Hypothalamus (tissue), 51 donors: Measurements from ENCODE around the gene CNPY4.
"Not testable (repeated sequence)": the region's sequence is repeated elsewhere in the genome, so short reads cannot be mapped to it uniquely, and the experiment has no call there.

Source experiments
- DNase-seq, 51 donors: peaks; one replicate each; lab custom pipeline; 2025; lab: John Stamatoyannopoulos, UW

The CNPY4 gene

GRCh38 chr7:100146350-100146749, 26.9 kb downstream of the CNPY4 start:
- not testable (repeated sequence) for DNase-seq

- no peak for DNase-seq
Observed at GRCh38 chr7:100147278-100147677, 27.8 kb downstream of the CNPY4 start.

GRCh38 chr7:100148225-100148558, 28.8 kb downstream of the CNPY4 start:
- no peak for DNase-seq

- peak; percentile 76 to 100 (median 98) for DNase-seq
Observed at GRCh38 chr7:100148559-100149328, 29.3 kb downstream of the CNPY4 start, which contains the start of gene LAMTOR4. LAMTOR4 (plus strand) TSS chr7:100148918; CDS start chr7:100148973, 55 bp downstream.

GRCh38 chr7:100152404-100152803, 33.0 kb downstream of the CNPY4 start:
- DNase-seq = no peak

GRCh38 chr7:100152937-100153666, 33.7 kb downstream of the CNPY4 start:
- no peak for DNase-seq

GRCh38 chr7:100153708-100154535, 34.5 kb downstream of the CNPY4 start:
- no peak for DNase-seq

GRCh38 chr7:100154651-100155491, 35.4 kb downstream of the CNPY4 start:
- DNase-seq = no peak

- DNase-seq = no peak
Observed at GRCh38 chr7:100155553-100156317, 36.3 kb downstream of the CNPY4 start.

- DNase-seq = no peak
Observed at GRCh38 chr7:100156331-100157068, 37.1 kb downstream of the CNPY4 start.

GRCh38 chr7:100157069-100157333, 37.6 kb downstream of the CNPY4 start:
- no peak for DNase-seq

GRCh38 chr7:100157334-100158228, 38.1 kb downstream of the CNPY4 start:
- peak in 4 of 51 donors; percentile 17 to 29 (median 22) for DNase-seq

- DNase-seq = peak; percentile 30 to 93 (median 84)
Observed at GRCh38 chr7:100158229-100159098, 39.0 kb downstream of the CNPY4 start, which contains the start of gene TRAPPC14. TRAPPC14 (minus strand) TSS chr7:100158723; CDS start chr7:100158499, 224 bp downstream.

- no peak for DNase-seq
Observed at GRCh38 chr7:100159099-100159623, 39.7 kb downstream of the CNPY4 start.

GRCh38 chr7:100160067-100160466, 40.6 kb downstream of the CNPY4 start:
- DNase-seq = no peak

GRCh38 chr7:100163006-100163531, 43.6 kb downstream of the CNPY4 start:
- DNase-seq = no peak
